ENCODE results near the gene RABGGTA. TPM values are rescaled to one million over a fixed set of nuclear protein-coding genes. Genes with fewer than 3 reads are reported as not detected.

The RABGGTA gene
- polyA plus RNA-seq, 3 donors = 34.5 to 125 (median 35.4) TPM

DNA sequence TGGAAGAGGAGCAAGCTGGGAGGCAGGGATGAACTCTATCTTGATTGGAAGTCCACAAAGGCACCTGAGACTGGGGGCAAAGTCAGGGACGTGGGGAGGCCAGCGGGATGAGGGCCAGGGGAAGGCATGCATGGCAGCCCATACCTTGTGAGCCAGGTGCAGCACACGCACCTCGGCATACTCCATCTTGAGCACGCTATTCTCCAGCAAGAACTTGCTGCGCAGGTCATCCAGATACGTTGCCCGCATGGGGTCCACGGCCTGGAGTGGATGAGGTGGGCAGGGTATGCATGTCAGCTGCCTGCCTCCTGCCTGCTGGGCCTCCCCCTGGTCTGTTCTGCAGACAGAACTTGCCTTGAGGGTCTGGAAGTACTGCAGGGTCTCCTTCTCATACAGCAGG, 3.9 kb downstream of the RABGGTA start:
- Histone ChIP-seq H3K36me3 (replicated peaks in 1 of 2; ENCODE audit: control insufficient read depth in 1 of 2, insufficient read depth in 2 of 2, low read length in 2 of 2) (peaks cover 61 to 74% of the 10 kb centered on the region in 2 donors), H3K9me3 (replicated peaks in 1 of 2; ENCODE audit: control insufficient read depth in 1 of 2, insufficient read depth in 1 of 2, low read length in 2 of 2) (no peaks in the 10 kb centered on the region), H3K4me1 (ENCODE audit: control insufficient read depth in 1 of 2, insufficient read depth in 2 of 2, low read length in 2 of 2) (peaks cover 16 to 20% of the 10 kb centered on the region in 2 donors), H3K4me2 (replicated peaks; ENCODE audit: extremely low read depth, low read length, poor library complexity, severe bottlenecking) (no peak overlapping the region), H3K4me3 (replicated peaks in 1 of 3; ENCODE audit: low read depth in 2 of 3, low read length in 3 of 3) (no peak overlapping the region), H3K9ac (ENCODE audit: insufficient read depth, low read length, poor library complexity, severe bottlenecking) (no peak overlapping the region), H4K20me1 (ENCODE audit: insufficient read depth, low read length) (no peaks in the 10 kb centered on the region), H3K79me2 (ENCODE audit: insufficient read depth, low read length) (peaks cover 29% of the 10 kb centered on the region), H3K27ac (ENCODE audit: low read depth in 1 of 2, low read length in 2 of 2) (no peak overlapping the region), H2AFZ (ENCODE audit: insufficient read depth, low read depth, low read length, poor library complexity, severe bottlenecking) (no peak overlapping the region), H3K27me3 (ENCODE audit: control insufficient read depth in 2 of 2, insufficient read depth in 2 of 2, low read length in 2 of 2) (no peaks in the 10 kb centered on the region)
- peaks cover 22% of the 10 kb centered on the region for H3K4me1 Mint-ChIP-seq
- H3K27ac Mint-ChIP-seq = peak overlapping the region in 4 of 7 donors; percentile 13 to 59 (median 38)
- peaks cover 0 to 2% (median 2%) of the 10 kb centered on the region in 3 donors for H3K27me3 Mint-ChIP-seq (ENCODE audit: low read depth in 3 of 3)
- TF ChIP-seq, protein P1, sequence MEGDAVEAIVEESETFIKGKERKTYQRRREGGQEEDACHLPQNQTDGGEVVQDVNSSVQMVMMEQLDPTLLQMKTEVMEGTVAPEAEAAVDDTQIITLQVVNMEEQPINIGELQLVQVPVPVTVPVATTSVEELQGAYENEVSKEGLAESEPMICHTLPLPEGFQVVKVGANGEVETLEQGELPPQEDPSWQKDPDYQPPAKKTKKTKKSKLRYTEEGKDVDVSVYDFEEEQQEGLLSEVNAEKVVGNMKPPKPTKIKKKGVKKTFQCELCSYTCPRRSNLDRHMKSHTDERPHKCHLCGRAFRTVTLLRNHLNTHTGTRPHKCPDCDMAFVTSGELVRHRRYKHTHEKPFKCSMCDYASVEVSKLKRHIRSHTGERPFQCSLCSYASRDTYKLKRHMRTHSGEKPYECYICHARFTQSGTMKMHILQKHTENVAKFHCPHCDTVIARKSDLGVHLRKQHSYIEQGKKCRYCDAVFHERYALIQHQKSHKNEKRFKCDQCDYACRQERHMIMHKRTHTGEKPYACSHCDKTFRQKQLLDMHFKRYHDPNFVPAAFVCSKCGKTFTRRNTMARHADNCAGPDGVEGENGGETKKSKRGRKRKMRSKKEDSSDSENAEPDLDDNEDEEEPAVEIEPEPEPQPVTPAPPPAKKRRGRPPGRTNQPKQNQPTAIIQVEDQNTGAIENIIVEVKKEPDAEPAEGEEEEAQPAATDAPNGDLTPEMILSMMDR (IDR thresholded peaks at IDR 0.05) = no peak
- WGBS (ENCODE audit: insufficient coverage) = over 99% methylated on average over 9 of the region's 9 CpGs
- H3K36me3 Mint-ChIP-seq = peaks cover 54 to 71% of the 10 kb centered on the region in 2 donors
- DNase-seq = no peak
- intact Hi-C loops (cut with micrococcal nuclease) = no loop called here
- H3K4me3 Mint-ChIP-seq = no peak overlapping the region
- H3K9me3 Mint-ChIP-seq = peaks cover 0 to 2% (median 0%) of the 10 kb centered on the region in 7 donors

DNA sequence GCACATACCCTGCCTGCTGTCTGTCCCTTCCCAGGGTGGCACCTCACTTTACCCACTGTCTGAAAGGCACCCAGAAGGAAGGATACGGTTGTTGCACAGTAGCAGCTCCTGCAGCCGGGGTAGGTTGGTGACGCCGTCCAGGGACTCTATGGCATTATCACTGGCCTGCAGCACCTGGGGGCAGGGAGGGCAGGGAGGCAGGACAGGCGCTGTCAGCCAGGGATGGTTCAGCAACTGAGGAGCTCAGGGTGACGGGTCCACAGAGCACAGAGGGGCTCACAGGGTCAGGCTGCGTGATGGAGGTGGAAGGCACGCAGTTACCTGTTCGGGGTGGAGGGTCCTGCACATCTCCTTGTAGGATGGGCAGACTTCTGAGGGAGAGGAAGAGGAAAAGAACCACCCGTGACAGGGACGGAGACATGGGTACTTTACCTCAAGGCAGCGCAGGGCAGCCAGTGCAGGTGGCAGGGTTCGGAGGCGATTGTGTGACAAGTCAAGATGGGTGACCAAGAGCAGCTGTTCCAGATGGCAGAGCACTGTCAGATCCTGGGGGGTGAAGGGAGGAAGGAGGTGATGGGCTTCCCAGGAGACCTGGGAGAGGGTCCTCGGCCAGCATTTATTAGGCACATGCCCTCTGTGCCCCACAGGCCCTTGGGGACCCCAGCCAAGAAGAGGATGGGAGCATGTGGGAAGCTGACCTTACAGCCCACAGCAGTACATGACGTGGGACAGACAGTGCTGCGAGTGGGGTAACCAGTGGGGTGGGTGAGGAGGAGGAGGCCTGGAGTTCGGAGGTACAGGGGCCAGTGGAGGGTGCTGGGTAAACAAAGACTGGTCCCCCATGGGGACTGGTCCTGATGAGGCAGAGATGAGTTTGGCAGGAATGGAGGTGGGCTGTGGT, 4.8 kb downstream of the RABGGTA start:
- no peak overlapping the region for H3K27ac ChIP-seq (ENCODE audit: low read depth in 1 of 2, low read length in 2 of 2)
- H3K27me3 ChIP-seq (ENCODE audit: control insufficient read depth in 2 of 2, insufficient read depth in 2 of 2, low read length in 2 of 2) = no peaks in the 10 kb centered on the region
- TF ChIP-seq, protein P1 (IDR thresholded peaks at IDR 0.05) = no peak
- H3K36me3 ChIP-seq (replicated peaks in 1 of 2; ENCODE audit: control insufficient read depth in 1 of 2, insufficient read depth in 2 of 2, low read length in 2 of 2) = peaks cover 61 to 79% of the 10 kb centered on the region in 2 donors
- peaks cover 62 to 77% of the 10 kb centered on the region in 2 donors for H3K36me3 Mint-ChIP-seq
- H3K27me3 Mint-ChIP-seq (ENCODE audit: low read depth in 3 of 3) = peaks cover 0 to 3% (median 2%) of the 10 kb centered on the region in 3 donors
- H3K4me1 ChIP-seq (ENCODE audit: control insufficient read depth in 1 of 2, insufficient read depth in 2 of 2, low read length in 2 of 2) = peaks cover 7 to 11% of the 10 kb centered on the region in 2 donors
- no peak overlapping the region for H3K4me2 ChIP-seq (replicated peaks; ENCODE audit: extremely low read depth, low read length, poor library complexity, severe bottlenecking)
- intact Hi-C loops (cut with micrococcal nuclease) = no loop called here
- H3K4me3 Mint-ChIP-seq = no peak overlapping the region
- no peak overlapping the region for H2AFZ ChIP-seq (ENCODE audit: insufficient read depth, low read depth, low read length, poor library complexity, severe bottlenecking)
- 89% methylated on average over 18 of the region's 18 CpGs for WGBS (ENCODE audit: insufficient coverage)
- peaks cover 13% of the 10 kb centered on the region for H3K4me1 Mint-ChIP-seq
- no peak overlapping the region for H3K4me3 ChIP-seq (replicated peaks in 1 of 3; ENCODE audit: low read depth in 2 of 3, low read length in 3 of 3)
- H3K9me3 ChIP-seq (replicated peaks in 1 of 2; ENCODE audit: control insufficient read depth in 1 of 2, insufficient read depth in 1 of 2, low read length in 2 of 2) = no peaks in the 10 kb centered on the region
- peak overlapping the region in 4 of 7 donors; percentile 13 to 61 (median 58) for H3K27ac Mint-ChIP-seq
- no peaks in the 10 kb centered on the region for H4K20me1 ChIP-seq (ENCODE audit: insufficient read depth, low read length)
- H3K79me2 ChIP-seq (ENCODE audit: insufficient read depth, low read length) = peaks cover 20% of the 10 kb centered on the region
- H3K9me3 Mint-ChIP-seq = peaks cover 0 to 2% (median 0%) of the 10 kb centered on the region in 7 donors
- no peak overlapping the region for H3K9ac ChIP-seq (ENCODE audit: insufficient read depth, low read length, poor library complexity, severe bottlenecking)
- DNase-seq = no peak
